GM10266 (cell line): ENCODE results near the gene ZNF680.
"Not testable (repeated sequence)": the region's sequence is repeated elsewhere in the genome, so short reads cannot be mapped to it uniquely, and the experiment has no call there.

Source experiments
- DNase-seq: peaks from one replicate; pipeline ENCODE4 v3.0.0; 2012; ENCODE audit errors: extremely low spot score
- TF ChIP-seq, protein P1 (sequence below): IDR thresholded peaks from 2 replicates; pipeline ENCODE4 v1.5.1; 2012; ENCODE audit warnings: mild to moderate bottlenecking, low read depth; ENCODE audit not compliant: control insufficient read depth, insufficient read depth; ENCODE audit errors: missing control alignments

The ZNF680 gene

DNA sequence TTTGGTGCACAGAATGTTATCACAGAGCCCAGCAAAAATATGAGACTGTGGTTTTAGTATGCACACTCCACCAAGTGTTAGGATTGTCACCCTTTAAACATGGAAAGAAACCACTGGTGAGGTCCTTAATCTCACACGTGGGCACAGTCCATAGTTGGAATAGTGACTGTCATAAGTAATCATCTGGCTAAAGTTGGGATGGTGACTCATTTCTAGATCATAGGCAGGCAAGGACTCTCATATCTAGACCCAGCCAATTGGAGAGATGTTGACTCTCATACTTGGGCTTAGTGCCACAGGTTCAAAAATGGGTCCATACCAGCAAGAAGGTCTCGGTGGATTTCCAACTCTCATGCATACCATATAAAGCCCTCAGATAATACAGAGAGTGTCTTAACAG lies 39.6 kb upstream of the ZNF680 start:
- no peak for DNase-seq
- TF ChIP-seq, protein P1, sequence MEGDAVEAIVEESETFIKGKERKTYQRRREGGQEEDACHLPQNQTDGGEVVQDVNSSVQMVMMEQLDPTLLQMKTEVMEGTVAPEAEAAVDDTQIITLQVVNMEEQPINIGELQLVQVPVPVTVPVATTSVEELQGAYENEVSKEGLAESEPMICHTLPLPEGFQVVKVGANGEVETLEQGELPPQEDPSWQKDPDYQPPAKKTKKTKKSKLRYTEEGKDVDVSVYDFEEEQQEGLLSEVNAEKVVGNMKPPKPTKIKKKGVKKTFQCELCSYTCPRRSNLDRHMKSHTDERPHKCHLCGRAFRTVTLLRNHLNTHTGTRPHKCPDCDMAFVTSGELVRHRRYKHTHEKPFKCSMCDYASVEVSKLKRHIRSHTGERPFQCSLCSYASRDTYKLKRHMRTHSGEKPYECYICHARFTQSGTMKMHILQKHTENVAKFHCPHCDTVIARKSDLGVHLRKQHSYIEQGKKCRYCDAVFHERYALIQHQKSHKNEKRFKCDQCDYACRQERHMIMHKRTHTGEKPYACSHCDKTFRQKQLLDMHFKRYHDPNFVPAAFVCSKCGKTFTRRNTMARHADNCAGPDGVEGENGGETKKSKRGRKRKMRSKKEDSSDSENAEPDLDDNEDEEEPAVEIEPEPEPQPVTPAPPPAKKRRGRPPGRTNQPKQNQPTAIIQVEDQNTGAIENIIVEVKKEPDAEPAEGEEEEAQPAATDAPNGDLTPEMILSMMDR, result no peak

DNA sequence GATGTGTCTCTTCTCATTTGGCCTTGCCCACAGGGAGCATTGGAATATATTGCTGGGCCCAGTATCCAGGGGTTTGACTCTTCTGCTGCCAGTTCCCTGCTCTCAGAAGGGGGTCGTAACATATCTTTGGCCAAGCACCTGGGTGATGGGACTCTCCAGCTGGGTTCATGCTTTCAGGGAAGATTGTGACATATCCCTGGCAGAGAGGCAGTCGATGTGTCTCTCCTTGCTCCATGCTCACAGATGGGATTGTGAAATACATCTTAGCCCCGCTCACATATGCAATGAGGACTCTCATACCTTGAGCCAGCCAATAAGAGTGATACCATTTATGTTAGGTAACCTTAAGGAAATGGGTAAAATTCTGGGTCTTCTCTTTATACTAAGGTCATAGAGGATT lies 39.2 kb upstream of the ZNF680 start:
- DNase-seq, result no peak
- TF ChIP-seq, protein P1, result no peak

DNA sequence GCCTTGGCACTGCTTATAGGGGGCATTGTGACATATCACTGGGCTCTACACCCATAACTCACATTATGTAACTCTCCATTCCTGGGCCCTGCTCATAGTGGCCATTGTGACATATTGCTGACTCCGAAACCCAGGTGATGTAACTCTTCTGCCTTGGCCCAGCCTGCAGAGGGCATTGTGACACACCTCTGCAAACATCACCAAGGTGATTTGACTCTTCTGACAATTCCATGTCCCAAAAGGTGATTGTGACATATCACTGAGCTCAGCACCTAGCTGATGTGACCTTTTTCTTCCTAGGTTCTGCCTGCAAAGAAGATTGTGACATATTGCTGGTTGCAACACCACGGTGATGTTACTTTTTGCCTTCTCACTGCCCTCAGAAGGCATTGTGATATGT lies 36.5 kb upstream of the ZNF680 start:
- TF ChIP-seq, protein P1, result no peak

DNA sequence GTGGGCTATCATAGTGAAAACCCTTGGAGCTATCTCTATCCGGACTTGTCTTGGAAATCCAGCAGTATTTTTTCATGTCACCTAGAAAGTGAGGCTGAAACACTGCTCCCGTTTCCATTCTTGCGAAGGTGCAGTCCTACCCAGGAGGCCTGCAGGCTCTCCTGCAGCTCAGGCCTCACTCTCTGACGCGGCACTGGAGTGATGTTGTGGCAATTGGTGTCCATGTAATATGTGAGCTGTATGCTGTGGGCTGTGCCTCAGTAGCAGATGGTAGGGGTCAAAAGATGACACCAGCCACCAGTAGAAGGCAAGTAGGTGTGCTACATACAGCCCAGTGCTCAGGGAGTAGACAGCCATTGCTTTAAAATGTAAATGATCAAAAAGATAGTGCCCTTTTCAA lies 28.1 kb upstream of the ZNF680 start:
- no peak for DNase-seq
- TF ChIP-seq, protein P1, result no peak

More for the DNA sequence above, 36.5 kb upstream of the ZNF680 start:
- no peak for DNase-seq

DNA sequence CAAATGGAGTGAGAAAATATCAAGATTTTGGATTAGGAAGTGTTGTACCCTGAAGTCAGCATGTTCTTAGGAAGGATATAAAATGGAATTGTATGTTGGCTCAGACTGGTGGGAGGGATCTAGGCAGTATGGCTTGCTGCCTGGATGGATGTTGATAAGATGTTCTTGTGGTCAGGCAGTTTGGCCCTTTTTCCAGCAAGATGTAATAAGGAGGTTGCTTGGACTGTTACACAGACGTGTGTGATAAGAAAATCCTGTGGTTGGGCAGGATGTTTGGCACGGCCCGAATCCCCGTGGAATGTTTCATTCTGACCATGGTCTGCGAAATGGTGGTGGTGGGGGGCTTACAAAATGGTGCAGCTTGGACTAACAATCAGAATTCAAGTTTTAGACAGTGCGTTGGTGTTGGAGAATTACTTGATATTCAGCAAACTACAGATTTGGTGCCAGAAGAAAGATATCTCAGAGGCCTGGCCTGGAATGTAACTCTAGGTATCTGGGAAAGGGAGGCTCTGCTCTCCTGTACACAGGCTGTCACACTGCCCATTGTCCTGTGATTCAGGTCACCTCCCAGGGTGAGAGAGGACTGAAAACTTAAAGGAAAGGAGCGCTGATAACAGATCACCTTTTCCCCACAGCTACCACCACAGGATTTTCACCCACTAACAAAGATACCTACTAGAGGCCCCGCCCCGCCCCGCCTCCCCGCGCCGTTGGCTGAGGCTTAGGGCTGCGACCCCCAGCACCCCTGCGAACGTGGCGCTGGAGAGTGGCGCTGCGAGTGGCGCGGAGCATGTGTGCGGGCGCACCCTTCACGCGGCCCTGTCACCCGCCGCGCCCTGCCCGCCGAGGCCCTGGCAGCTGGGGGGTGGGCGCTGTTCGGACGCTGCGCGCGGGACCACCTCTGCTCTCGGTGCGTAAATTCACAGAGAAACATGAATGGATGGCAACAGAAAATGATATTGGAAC lies 19.3 kb upstream of the ZNF680 start:
- no peak for DNase-seq
- TF ChIP-seq, protein P1, result no peak

DNA sequence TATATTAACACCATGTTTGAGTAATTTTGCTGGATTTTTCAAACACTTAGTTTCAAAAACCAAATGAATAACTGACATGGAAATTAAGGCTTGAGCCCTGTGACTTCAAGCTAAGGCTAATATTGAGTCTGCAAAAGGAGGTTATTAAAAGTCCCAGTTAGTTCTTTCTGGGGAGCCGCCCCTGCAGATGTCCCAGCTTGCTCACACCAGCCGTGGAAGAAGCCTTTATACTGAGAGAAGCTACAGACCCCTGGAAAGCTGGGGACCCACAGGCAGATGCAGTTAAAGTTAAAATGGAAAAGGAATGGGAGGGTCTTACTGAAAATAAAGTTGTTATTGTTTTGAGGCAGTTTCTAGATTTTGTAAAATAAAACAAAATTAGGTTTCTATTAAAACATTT lies 18.5 kb upstream of the ZNF680 start:
- DNase-seq, result no peak
- TF ChIP-seq, protein P1, result no peak

DNA sequence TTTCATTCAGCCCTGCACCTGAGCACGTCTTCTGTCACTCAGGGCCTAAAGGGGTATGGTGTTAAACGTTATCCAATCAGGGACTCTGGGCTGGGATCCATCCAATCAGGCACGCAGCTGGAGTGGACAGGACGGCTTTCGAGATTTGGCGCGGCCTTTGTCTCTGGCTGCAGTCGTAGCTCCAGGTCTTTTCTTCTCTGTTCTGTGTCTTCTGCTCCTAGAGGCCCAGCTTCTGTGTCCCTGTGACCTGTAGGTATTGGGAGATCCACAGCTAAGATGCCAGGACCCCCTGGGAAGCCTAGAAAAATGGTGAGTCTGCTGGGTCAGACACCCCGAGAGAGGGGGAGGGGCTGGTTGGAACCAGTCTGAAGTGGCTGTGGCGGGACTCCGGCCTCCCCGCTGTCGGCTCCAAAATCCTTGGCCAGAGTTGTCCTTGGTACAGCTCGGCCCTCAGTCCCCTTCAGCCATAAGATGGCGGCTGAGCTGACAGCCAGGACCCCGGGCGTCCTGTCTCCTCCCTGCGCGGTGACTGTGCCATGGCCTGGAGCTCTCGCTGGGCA lies 11.7 kb upstream of the ZNF680 start:
- DNase-seq, result no peak
- TF ChIP-seq, protein P1, result no peak

DNA sequence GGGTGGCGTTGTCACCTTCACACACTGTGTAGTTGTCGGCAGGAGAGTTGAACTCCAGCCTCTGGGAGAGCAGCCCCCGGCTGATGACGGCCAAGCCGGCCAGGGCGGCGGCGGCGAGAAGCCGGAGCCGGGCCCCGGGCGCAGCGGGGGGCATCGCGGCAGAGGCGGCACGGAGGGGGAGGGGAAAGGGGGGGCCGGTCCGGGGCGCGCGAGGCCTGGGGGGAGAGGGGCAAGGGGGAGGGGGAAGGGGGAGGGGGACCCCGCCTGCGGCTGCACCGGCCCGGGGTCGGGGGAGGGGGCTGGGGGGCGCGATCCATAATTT lies 7.4 kb upstream of the ZNF680 start:
- not testable (repeated sequence) for DNase-seq

DNA sequence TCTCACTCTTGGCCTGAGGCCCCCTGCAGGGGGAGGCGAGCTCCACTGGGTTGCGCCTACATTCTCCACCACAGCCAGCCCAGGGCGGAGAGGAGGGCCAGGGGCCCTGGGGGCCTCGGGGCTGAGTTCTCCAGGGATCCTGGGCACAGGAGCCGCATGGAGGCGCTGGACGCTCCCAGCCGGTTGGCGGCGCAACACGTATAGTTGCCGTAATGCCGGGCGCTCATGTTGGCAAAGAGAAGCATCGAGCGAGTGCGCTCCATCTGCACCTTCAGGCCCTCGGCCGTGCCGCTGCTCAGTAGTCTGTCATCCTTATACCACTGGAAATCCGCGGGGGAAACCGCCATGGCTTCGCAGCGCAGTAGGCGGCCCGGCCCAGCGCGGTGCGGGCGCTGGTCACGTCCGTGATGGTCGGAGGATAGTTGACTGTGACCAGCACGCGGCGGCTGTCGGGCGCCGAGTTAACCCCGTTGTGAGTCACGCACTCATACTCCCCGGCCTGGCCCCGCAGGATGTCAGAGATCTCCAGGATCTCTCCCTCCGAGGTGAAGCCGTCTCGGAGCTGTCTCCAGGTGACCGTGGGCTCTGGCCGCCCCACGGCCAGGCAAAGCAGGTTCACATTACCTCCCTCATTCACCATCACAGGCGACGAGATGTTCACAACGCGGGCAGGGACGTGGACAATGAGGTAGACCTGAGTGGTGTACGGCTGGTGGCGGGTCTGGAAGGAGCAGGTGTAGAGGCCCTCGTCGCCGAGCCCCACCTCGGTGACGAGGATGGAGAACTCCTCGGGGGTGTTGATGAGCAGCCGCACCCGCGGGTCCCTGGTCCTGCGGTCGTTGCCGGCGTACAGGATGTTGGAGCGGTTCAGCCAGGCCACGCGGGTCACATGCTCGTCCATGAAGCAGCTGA lies 6.8 kb upstream of the ZNF680 start:
- DNase-seq, result not testable (repeated sequence)
